GM19438 (cell line): ENCODE data around the gene DTD2.
"Not testable (repeated sequence)": the region's sequence is repeated elsewhere in the genome, so short reads cannot be mapped to it uniquely, and the experiment has no call there.

Source experiments
- ATAC-seq: cut with Tn5 transposase; IDR thresholded peaks from one replicate; pipeline ENCODE4 v1.9.1; 2021; ENCODE audit warnings: low read depth; ENCODE audit not compliant: unreplicated experiment

The DTD2 gene

DNA sequence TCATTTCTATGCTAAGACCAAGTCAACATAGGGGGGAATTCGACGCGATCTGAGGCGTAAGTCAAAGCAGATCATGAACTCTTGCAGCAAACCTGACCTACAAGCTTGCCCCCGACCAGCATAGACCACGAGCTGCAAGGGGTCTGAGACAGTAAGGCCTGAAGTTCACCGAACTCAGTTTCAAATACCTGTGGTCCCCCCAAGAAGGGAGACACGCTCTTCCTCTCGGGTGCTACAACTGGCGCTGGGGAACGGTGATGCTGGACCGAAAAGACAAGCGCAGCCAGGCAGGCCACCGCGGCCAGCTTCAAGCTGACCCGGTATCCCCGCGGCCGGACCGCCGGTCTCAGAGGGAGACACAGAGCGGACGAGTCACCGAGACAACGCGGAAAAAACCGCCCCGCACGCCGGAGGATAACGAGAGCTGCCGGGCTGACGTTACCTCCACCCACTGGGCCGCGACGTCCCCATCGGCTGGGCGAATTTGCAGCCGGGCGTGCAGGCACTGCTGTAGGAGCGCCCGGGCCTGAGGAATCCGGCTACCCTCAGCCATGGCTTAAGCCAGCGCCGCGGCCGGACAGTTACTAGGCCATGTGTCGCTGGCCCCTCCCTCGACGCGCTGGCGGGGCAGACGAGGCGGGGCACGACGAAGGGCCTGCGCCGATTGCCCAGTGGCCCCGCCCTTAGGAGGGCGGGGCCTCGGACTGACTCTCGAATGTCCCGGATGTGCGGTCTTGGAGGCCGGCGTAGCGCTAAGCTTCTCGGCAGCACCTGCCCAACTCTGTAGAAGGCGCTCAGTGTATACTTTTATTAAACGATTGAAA, at the start of gene DTD2:
Gene DTD2, minus strand, starts transcription at position 666 of the 824 bp plus-strand sequence. Its CDS starts 113 bp downstream, at position 553.
- ATAC-seq: peak; percentile 97

DNA sequence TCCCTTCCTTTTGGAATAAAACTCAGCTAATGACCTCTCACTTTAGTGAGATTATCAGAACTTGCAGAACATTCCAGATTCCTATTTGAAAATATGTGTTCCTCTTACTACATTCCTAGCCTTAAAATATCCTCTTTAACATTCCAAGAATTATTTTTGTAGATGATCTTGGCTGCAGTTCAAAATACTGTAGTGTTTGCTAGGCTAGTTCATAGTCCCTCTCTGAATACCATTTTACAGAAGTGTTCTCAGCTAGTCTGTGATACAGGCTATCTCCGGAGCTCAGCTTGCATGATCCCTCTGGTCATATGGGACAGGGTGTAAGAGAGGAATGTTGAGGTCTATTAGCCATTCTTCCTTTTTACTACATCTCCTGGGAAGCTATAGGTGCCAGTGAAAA, 48.1 kb upstream of the DTD2 start:
- no peak for ATAC-seq

DNA sequence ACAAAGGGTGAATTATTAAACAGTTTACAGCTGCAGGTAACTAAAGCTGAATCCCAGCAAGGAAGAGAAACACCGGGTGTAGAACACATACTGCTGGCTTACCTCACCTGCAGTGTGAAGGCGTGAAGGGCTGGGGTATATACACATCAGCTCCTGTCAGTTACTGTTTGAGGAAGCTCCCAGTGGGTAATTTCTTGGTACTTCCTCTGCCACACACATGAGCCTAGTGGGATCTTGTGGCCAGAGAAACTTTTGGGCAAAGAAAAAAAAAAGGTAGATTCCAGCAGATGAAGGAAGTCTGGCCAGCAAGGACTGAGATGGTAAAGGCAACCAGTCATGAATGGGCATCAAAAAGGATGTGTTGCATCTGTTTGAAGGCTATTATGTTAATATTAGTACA, 44.6 kb upstream of the DTD2 start:
- no peak for ATAC-seq

DNA sequence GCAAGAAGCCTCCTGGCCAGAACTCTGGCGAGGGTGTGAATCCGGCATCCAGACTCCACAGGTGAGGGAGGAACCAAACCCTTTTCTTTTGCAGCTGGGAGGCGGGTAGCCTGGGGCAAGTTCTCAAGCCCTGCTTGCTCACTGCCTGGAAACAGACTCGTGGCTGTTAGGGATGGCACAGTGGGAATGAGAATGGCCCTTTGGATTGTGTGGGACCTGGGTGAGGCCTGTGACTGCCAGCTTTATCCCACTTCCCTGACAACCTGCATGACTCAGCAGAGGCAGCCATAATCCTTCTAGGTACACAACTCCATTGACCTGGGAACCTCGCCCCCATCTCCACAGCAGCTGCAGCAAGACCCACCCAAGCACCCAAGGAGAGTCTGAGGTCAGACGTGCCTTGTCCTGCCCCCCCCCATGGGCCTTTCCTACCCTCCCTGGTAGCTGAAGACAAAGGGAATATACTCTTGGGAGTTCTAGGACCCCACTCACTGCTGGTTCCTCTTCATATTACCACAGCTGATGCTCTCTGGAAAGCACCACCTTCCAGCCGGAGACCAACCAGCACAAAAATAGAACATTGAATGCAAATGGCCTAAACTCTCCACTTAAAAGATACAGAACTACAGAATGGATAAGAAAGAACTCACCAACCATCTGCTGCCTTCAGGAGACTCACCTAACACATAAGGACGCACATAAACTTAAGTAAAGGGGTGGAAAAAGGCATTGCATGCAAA, 35.6 kb upstream of the DTD2 start:
- no peak for ATAC-seq

DNA sequence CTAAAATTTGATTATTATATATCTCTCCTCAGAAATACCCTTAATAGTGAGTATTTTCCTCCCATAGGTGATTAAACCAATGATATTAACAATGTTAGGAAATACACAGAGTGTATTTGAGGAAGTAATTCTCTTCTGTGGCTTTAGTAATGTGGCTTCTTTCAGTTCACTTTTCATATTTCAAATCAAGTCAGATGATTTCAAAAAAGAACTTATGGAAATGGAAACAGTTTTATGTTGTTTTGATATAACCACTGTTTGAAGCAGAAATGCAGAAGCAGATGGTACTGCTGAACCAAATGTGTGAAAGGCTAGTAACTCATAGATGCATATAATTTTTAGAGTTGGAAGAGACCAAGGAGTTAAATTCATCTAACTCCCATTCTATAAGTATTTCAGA, 32.4 kb upstream of the DTD2 start:
- ATAC-seq: peak; percentile 67

DNA sequence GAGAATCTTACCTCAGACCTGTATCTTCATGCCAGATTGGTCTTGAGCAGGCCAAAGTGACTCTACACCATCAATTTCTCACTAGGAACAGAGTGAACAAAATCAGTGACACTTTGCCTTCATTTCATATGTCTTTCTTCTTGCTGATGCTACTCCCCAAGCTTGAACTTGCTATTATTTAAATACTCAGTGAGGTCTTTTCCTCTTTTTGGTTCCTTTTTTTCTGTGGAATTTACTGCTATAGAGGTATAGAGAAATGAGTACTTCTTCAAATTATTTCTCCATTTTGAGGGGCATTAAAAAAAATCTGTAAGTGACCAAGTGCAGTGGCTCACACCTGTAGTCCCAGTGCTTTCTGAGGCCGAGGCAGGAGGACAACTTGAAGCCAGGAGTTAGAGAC, 30.6 kb upstream of the DTD2 start, which contains the start of gene GPR33:
Gene GPR33, minus strand, starts transcription at position 154 of the 400 bp plus-strand sequence. CDS start 4,074 bp downstream, outside the sequence.
- ATAC-seq: no peak

DNA sequence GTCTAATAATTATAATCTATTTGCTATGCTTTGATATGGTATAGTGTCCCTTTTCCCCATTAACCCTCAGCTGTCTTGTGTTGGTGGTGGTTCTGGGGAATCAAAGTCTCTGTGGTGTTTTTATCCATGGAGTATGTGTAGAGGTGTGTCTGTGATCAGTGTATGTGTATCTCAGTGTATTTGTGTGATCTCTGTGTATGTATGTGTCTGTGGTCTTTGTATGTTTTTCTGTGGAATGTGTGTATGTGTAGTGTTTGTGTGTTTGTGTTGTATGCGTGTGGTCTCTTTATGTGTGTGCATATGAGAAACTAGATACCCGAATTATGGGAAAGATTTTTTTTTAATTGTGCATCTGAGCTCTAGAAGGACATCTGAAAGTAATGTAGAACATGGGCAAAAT, 29.5 kb upstream of the DTD2 start:
- no peak for ATAC-seq

DNA sequence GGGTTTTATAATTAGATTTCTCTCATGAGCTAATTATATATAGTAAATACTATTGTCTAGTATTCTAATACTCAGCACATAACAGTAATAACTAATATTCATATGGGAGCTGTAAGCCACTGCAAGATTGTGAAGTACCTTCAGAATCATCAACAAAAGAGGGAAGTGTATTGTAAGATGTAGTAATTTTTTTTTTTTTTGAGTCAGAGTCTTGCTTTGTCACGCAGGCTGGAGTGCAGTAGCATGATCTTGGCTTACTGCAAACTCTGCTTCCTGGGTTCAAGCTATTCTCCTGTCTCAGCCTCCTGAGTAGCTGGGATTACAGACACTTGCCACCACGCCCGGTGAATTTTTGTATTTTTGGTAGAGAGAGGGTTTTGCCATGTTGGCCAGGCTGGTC, 27.4 kb upstream of the DTD2 start:
- no peak for ATAC-seq

DNA sequence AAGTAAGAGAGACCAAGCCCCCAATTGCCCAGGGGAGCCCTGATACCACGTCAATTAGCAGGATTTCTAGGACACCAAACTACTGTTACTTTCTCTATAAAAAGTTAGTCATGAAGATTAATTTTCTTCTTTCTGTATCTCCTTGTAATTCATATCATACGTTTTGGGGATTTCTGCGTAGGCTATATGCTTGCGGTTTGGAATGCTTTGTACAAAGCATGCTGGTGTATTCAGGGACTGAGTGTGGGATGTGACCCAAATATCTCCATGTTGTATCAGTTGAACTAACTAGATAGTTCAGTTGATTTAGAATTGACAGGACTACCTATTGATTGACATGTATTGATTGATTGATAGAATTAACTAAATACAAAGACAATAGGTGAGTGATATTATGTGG, 22.9 kb upstream of the DTD2 start:
- no peak for ATAC-seq

DNA sequence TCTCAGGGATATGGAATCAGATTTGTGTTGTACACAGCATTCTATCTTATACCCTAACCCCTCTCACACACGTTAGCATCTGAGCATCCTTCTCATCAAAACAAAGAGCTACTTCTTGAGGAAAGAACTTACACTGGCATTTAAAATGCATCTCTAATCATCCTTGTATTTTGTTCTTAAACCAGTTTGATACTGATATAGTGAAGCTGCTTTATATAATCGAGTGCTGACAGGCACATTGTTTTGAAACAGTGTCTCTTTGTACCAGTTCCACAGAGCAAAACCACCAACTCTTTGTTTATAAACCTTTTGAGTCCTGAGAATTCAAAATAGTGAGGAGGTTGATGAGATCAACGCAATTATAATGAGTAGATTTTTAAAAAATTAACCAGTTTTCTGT, 21.7 kb upstream of the DTD2 start:
- no peak for ATAC-seq

DNA sequence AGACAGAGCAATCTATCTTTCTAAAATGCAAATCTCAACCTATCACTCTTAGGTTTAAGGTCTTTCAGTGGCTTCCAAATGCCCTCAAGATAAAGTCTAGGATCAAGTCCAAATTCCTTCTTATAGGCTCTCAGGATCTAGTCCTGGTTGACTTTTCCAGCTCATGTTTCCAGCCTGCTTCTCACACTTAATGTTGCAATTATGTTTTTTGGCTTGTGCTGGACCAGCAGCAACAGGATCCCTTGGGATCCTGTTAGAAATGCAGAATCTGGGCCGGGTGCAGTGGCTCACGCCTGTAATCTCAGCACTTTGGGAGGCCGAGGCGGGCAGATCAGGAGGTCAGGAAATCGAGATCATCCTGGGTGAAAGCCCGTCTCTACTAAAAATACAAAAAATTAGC, 19.9 kb upstream of the DTD2 start:
- no peak for ATAC-seq

DNA sequence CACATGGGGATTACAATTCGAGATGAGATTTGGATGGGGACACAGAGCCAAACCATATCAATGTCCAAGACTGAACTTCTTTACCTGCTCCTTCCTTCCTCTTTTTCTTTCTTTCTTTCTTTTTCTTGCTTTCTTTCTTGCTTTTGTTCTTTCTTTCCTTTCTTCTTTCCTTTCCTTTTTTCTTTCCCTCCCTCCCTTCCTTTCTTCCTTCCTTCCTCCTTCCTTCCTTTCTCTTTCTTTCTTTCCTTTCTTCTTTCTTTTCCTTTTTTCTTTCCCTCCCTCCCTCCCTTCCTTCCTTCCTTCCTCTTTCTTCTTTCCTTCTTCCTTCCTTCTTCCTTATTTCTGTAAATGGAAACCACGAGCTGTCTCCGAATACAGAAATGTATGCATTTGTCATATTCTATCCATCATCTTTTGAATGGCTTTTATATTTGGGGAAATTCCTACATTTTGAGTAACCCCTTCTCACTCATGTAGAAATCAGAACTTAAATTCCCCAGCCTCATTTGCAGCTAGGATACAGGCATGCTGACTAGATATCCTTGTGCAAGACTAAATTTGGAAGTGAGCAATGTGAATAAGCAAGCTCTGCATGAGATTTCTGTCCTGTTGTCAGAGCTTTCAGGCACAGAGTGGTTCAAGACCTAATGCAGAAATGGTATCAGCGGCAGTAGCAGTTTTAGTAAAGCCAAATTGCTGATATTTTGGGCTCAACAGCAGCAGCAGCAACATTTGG, 19.0 kb upstream of the DTD2 start:
- ATAC-seq: no peak

DNA sequence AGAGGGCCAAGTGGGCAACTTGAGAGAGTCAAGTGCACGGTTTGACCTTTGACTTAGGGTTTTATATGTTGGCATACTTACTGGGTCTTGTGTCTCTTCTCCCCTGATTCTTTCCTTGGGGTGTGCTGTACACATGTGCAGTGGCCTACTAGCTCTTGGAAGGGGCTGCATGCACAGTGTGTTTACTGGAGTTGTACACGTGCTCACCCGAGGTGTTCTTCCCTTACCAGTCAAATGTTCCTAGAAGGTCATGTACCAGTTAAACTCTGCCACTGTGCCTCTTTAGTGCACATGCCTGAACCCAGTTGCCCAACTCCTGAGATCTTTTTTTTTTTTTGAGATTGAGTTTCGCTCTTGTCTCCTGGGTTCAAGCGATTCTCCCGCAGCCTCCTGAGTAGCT, 9.2 kb upstream of the DTD2 start:
- no peak for ATAC-seq

DNA sequence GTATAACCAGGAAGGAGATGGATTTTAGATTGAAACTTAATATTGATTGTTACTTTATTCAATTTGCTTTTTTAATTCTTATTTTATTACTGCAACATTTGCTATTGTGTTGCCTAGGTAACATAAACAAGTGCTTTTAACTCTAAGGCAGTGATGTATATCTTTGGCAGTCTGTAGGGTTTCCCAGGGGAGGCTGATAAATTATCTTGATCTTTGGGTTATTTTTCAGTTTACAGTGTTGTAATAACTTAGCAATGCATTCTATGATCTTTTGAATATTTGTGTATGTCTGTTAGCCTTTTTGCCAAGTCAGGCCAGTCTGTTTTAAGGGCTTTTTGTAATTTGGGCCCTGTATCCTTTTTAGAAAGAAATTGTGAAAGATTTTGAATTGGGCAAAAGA, 7.8 kb upstream of the DTD2 start:
- ATAC-seq: no peak

DNA sequence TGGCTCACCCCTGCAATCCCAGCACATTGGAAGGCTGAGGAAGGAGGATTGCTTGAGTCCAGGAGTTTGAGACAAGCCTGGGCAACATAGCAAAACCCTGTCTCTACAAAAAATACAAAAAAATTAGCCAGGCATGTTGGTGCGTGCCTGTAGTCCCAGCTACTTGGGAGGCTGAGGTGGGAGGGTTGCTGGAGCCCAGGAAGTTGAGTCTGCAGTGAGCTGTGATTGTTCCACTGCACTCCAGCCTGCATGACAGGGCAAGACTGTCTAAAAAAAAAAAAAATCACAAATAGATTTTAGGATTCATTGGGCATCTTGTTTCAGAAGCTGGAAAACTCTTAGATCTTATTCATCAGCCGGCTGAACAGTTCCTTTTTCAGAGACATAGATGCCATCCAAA, 5.1 kb upstream of the DTD2 start:
- not testable (repeated sequence) for ATAC-seq

DNA sequence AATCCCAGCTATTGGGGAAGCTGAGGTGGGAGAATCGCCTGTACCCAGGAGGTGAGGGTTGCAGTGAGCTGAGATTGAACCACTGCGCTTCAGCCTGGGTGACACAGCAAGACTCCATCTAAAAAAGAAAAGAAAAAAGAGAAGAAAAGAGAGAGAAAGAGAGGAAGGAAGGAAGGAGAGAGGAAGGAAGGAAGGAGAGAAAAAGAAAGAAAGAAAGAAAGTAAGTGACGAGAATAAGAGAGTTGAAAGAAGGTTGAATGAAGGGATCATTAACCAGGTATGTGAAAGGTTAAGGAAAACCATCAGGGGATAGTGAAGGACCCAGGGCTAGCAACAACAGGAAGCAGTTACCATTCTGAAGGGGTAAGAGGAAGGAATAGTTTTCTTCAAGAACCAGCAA, 4.2 kb upstream of the DTD2 start:
- no peak for ATAC-seq

DNA sequence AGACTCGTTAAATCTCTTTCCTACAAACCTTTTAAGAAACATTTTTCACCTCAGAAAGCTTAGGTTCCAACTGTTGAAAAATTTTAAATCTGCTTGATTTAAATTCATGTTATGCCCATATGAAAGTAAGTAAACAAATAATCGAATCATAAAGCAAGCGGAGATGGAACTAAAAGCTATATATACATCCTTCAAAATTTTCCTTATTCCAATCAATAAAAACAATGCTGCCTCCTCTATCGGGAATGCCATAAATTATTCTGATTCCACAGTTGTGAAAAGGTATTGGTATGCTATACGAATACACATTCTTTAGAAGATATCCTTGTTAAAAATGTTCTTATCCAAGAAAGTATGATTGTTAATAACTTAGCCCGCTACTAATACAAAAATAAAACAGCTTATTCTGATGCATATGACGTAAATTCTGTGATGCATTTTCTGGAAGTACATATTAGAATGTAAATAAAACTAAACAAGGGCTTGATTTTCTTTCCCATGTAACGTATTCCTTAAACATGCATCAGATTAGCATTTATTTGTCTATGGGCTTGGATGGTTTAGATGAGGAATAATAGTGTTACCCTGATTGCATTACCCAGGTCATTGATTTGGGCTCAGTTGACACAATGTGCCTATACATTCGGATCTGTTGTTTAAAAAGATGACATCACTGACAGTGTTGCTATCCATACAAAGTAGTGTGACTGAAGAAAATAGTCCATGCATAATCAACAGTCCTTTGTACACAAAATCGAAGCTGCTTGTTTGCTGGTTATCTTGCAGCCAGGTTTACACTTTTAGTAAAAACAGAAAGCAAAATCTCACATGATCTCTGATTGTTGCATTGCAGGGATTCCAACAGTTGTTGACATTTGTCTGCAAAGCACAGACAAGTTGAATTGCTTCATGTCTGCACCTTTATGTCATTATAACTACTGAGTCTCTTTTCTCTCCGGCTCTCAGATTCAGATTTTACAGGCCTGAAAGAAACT, 656 bp upstream of the DTD2 start:
- ATAC-seq: no peak

DNA sequence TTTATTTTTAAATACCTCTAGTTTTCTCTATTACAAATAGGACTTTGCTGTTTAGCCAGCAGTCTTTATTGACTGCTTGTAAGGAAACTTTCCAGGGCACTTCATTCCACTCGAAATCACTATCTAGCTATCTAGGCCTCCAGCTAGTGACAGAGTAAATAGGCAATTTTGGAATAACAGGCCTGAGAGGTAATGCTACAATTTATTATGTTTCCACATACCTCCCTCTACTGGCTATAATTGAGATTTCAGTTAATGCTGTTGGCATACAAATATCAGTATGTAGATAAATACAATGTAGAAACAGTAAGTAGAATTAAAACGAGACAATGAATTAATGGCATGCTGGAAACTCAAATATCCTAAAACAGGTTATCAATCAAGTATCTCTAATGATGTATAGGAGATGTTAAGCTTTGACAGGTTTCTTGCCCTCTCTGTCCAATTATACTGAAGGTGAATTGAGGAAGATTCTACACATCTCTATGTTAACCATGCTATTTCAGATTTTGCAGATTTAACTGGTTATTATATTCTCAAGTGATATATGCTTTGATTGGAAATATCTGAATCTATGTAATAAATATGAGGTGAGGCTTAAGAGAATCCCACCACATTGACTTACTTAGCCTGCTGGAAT, 7.2 kb downstream of the DTD2 start:
- ATAC-seq: no peak

DNA sequence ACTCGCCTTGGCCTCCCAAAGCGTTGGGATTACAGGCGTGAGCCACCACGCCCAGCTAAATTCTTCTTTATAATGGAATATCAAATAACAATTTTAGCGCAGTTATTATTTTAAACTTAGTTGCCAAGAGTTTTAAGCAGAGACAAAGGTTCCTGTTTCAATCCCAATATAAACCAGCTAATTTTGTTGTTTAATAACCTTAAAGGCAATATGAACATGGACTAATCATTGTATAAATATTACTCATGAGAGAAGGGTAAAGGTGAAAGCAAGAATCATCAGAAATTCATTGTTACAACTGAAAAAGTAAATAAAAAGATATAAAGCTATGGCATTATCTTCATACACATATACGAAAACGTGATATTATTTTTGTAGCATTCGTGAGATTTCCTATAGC, 8.2 kb downstream of the DTD2 start:
- ATAC-seq: no peak

DNA sequence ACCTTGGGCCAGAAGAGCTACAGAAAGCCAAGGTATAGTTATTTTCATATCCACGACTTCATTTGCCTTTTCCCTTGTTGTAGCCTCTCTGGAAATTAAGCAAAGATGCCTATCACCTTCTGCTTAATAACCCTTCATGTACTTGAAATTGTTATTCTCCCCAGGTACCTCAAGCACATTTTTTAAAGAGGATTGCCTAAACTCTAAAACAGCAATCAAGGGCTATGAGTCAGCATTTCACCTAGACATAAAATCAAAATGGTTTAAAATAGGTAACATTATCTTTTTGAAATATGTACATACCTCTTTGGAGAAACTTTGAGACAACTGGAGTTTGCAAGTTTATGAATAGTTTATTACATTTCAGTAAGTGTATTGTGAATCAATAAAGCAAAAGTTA, 11.6 kb downstream of the DTD2 start:
- no peak for ATAC-seq
